ENCODE data around the gene UQCC3.
"Not testable (repeated sequence)": the region's sequence is repeated elsewhere in the genome, so short reads cannot be mapped to it uniquely, and the experiment has no call there.

Gene UQCC3, protein sequence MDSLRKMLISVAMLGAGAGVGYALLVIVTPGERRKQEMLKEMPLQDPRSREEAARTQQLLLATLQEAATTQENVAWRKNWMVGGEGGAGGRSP

DNA sequence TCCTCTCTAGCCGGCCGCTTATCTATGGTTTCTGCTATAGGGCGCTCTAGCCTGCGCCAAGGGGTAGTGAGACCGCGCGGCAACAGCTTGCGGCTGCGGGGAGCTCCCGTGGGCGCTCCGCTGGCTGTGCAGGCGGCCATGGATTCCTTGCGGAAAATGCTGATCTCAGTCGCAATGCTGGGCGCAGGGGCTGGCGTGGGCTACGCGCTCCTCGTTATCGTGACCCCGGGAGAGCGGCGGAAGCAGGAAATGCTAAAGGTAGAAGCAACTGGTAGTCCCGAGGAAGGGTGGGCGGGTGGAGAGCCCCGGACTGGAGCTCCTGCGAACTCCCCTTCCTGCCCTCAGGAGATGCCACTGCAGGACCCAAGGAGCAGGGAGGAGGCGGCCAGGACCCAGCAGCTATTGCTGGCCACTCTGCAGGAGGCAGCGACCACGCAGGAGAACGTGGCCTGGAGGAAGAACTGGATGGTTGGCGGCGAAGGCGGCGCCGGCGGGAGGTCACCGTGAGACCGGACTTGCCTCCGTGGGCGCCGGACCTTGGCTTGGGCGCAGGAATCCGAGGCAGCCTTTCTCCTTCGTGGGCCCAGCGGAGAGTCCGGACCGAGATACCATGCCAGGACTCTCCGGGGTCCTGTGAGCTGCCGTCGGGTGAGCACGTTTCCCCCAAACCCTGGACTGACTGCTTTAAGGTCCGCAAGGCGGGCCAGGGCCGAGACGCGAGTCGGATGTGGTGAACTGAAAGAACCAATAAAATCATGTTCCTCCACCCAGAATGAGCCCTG, at the start of gene UQCC3, which contains the start of gene LBHD1:
Gene UQCC3 (plus strand): TSS at position 66 of the 782 bp plus-strand sequence. CDS start 73 bp downstream, at position 139.
Gene LBHD1 (minus strand): TSS at position 660 of the 782 bp plus-strand sequence. CDS start 2,236 bp downstream, outside the sequence.
- in situ Hi-C loops (cut with MboI; ENCODE audit: low sequenced_read_pairs): no loop called here

DNA sequence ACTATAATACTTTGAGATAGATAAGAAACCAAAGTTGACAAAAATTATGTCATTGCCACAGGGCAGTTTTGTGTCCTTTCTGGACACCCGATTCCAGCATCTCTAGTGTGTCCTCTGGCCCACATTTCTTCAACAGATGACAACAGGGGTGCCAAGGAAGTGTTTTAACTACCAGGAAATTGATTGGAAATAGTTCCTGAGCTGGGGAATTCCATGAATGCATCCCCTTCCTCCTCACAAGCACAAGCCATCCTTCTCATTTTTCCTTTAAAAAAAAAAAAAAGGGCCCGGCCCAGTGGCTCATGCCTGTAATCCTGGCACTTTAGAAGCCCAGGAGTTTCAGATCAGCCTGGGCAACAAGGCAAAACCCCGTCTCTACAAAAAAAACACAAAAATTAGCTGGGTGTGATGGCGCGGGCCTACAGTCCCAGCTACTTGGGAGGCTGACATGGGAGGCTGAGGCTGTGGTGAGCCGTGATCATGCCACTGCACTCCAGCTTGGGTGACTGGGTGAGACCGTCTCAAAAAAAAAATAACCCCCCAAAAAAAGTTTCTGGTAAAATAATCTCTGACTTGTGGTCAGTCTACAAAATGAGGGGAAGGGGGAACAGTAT, 48.9 kb upstream of the UQCC3 start:
- in situ Hi-C loops (cut with MboI; ENCODE audit: low sequenced_read_pairs): no loop called here

DNA sequence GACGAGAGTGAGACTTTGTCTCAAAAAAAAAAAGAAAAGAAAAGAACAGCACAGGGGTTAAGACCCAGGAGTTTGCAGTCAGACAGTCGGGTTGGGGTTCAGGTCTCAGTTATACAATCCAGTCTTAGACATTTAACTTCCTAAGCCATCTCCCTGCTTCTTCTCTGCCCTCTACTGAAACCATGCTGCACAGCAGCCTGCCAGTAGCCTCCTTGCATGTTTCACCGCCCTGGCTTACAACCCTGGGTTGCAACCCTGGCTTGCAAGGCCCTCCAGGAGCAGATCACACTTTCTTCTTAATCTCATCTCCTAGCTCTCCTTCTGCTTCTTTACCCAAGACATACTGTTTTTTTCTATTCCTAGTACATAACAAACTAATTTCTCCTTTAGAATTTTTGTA, 43.8 kb upstream of the UQCC3 start:
- in situ Hi-C loops (cut with MboI; ENCODE audit: low sequenced_read_pairs): no loop called here

DNA sequence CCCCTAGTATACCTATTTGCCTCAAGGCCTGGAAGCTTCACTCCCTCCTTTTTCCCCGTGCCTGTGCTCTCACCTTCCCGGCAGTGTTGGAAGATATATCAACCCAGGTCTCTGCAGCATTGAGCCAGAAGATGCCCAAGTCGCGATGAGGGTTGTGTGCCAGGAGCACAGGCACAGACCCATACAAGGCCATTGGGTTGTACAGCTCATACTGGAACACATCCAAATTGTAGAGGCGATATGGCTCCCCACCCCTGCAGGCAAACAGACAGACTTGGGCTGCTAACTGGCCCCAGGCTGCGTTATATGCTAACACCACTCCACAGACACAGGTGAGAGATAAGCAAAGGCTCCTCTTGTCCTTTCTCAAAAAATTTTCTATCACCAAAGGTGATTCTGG, 39.0 kb upstream of the UQCC3 start:
- in situ Hi-C loops (cut with MboI; ENCODE audit: low sequenced_read_pairs): no loop called here

DNA sequence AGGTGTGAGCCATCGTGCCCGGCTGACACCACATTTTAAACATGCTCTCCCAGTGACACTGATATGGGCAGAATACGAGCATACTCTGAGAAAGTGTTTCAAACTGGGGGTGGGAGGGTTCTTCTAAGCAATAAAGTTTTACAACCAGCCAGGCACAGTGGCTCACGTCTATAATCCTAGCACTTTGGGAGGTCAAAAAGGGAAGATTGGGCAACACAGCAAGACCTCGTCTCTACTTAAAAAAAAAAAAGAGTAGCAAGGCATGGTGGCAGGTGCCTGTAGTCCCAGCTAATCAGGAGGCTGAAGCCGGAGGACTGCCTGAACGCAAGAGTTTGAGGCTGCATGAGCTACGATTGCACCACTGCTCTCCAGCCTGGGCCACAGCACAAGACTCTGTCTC, 27.3 kb upstream of the UQCC3 start:
- in situ Hi-C loops (cut with MboI; ENCODE audit: low sequenced_read_pairs): no loop called here

DNA sequence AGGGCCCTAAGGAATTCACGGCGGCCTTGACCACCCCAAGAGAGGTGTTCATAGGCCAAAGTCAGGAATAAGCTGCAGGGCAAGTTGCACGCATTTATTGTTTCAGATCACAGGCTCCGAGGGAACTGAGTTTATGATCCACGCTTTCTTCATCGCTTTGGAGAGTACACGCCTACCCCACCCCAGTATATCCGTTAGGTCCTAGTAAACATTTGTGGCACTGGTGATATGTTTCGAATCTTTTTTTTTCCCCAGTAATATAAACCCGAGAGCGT, 25.9 kb upstream of the UQCC3 start:
- in situ Hi-C loops (cut with MboI; ENCODE audit: low sequenced_read_pairs): no loop called here

DNA sequence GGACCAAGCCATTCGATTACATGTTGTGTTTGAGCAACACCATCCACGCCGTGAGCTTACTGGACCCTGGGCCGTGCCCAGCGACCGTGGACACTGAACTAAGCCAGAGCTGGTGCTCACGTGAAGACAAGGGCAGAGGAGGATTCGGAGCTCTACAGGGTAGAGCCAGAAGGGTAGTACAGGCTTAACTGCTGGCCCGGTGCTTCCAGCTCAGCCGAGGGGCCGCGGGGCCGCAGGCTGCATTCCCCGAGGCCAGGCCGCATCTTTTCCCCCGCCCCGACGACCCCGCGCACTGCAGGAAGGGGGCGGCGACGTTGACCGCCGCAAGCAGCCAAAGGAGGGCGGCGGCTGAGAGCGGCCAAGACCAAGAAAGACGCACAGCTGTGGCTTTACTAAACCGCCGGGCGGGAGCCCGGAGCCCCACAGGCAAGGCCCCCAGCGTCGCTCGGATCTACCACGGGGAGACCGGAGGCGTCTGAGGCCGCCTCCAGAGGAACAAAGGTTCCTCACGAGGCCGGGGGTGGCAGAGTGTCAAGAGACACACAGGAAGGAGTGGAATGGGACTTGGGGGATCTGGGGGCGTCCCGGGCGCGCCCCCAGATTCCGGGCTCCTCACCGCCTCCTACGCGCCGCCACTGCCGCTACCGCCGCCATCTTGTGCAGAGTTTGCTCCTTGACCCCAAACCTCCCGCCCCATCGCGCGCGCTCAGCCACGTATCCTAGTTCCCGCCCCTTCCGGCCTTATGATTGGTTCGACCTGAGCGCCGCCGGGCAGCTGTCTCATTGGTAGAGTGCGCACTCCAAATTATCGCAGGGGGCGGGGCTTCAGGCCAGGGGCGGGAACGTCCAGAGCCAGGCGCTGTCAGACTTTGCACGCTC, 25.3 kb upstream of the UQCC3 start, which contains the start of gene GANAB:
Gene GANAB (minus strand): TSS at position 668 of the 879 bp plus-strand sequence. CDS start 14 bp downstream, at position 654.
- in situ Hi-C loops (cut with MboI; ENCODE audit: low sequenced_read_pairs): no loop called here

DNA sequence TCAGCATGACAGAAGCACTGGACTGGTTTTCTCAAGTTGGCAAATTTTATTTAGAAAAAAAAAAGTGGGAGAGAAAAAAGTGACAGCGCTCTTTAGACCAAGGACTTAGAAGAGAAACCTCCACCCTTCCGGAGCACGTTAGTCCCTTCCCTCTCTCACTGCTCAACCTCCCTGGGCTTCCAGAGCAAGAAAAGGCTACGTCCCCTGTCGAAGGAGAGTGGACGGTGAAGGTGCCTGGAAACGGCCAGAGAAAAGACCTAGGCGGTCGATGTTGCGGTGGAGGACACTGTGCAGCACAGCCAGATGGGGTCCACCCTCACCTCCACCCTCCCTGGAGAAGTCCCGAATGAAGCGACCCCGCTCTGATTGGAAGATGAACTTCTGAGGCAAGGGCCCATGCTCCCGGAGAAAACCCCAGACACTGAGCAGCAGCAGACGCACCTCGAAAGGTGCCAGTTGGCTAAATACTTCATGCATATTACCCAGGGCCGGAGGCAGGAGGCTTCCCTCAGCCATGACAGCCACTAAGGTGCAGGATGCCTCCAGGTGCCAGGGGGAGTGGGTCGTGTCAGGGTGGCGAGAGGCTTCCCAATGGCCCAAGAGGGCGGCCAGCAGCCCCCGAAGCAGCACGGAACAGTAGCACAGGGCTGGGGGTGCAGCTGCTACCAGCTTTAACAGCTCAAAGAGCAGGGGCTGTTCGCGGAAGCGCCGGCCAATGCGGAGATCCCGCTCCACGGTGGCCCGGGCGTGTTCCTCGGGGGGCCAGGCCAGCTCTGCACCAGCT, 24.5 kb upstream of the UQCC3 start:
- in situ Hi-C loops (cut with MboI; ENCODE audit: low sequenced_read_pairs): no loop called here

DNA sequence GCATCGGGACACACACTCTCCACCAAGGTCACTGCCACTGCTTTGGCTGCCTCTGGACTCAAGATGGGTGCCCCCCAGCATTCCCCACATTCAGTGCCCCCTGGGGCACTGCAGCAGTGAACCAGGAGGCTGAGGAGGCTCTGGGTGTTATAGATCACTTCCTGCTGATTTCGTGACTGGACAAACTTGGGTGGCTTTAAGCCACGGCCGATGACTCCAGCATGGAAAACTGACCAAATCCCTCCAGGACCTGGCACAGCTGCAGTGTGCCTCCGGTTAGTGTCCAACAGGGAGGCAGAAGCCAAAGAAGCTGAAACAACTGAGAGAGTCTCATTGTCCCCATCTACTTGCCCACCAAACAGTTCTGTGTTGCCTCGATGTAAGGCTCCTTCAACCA, 23.9 kb upstream of the UQCC3 start:
- in situ Hi-C loops (cut with MboI; ENCODE audit: low sequenced_read_pairs): no loop called here

DNA sequence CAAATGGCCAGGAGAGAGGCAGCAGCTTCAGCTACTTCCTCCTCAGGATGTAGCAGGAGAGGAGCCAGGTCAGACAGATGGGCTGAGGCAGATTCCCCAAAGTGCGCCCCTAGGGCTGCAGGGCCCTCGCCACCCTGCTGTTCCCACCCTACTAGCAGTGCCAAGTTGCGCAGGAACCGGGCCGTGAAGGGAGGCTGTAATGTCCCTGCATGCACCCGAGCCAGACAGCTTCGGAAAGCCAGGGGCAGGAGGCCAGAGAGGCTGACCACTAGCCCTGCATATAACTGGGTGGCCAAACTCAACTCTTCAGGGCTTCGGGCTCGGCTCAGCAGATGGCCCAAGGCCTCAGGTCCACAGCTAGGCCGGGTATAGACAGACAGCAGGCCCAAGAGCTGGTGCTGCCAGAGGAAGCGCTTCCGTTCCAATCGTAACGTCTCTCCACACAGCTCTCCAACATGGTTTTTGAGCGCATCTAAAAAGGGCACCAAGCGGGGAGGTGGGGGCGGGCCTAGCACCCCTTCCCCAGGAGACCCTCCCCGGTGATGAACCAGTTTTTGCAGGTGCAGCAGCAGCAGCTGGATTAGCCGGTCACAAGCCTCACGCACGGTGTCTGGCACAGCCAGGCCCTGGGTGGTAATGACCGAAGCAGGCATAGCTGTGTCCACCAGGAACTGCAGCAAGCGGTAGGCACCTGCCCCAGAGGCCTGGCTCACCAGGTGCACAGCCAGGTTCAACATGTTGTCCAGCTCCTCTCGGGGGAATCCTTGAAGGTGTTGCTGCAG, 23.1 kb upstream of the UQCC3 start:
- in situ Hi-C loops (cut with MboI; ENCODE audit: low sequenced_read_pairs): no loop called here

DNA sequence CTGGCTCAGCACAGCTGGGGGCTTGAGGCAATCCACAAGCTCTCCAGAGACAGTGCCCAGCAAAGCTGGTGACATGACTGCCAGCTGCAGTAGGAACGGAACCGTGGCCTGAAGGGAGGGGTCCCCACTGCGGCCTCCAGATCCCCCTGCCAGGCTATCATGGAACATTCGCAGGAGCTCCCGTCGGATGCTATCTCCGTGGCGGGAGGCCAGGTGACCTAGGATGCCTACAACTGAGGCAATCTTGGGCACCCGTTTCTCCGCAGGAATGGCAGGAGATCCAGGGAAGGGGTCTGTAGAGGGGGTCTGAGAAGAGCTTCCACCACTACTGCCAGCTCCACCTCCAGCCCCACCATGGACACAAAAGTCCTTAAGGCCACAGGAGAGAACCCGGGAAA, 22.5 kb upstream of the UQCC3 start:
- in situ Hi-C loops (cut with MboI; ENCODE audit: low sequenced_read_pairs): no loop called here

DNA sequence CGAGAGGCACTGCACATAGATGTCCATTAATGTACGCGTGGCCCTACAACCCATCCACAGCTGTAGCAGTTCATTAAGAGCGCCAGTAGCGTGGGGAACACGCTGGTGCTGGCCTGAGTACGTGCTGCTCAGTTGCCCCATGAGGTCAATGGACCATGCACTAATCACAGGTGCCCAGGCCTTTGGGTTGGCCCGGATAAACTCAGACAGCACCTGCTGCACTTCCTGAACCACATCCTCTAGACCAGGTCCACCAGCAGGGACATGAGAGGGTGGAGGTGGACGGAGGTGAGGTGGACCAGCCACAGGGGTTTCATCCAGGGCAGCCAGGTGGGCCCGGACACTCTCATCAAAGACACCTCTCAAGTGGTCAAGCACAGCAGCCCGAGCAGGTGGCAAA, 22.0 kb upstream of the UQCC3 start:
- in situ Hi-C loops (cut with MboI; ENCODE audit: low sequenced_read_pairs): no loop called here

DNA sequence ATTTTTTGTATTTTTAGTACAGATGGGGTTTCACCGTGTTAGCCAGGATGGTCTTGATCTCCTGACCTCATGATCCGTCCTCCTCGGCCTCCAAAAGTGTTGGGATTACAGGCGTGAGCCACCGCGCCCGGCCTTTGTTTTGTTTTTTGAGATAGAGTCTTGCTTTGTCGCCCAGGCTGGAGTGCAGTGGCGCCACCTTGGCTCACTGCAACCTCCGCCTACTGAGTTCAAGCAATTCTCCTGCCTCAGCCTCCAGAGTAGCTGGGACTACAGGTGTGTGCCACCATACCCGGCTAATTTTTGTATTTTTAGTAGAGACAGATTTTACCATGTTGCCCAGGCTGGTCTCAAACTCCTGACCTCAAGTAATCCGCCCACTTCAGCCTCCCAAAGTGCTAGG, 21.2 kb upstream of the UQCC3 start:
- in situ Hi-C loops (cut with MboI; ENCODE audit: low sequenced_read_pairs): not testable (repeated sequence)

DNA sequence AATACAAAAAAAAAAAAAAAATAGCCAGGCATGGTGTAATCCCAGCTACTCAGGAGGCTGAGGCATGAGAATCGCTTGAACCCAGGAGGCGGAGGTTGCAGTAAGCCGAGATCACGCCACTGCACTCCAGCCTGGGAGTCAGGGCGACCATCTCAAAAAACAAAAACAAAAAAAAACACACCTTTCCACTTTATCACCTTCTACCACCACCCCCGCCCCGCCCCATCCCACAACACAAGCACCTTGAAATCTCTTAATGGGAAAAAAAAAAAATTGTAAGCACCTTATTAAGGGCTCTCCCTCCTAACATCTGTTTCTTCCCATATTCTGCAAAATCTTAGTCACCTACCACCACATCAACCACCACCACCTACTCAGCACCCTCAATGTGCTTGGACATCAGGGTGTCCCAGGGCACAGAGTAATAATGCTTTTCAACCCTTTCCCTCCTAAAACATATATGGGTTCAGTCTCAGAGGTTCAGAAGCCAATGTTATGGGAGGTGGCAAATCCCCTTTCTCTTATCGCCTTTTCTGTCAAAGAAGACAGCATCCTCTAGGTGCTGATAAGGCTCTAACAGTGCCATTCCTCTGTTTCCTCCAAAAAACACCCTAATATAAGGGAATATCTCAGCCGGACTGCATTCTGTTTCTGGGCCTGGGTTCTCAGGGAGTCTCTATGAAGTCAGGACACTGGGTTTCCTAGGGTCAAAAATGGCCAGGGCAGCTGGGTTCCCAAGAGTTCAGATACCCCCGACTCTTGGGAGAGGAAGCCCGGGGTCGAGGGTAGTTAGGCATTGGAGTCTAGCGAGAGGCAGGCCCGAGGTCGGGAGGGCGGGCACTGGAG, 19.1 kb upstream of the UQCC3 start:
- in situ Hi-C loops (cut with MboI; ENCODE audit: low sequenced_read_pairs): no loop called here

DNA sequence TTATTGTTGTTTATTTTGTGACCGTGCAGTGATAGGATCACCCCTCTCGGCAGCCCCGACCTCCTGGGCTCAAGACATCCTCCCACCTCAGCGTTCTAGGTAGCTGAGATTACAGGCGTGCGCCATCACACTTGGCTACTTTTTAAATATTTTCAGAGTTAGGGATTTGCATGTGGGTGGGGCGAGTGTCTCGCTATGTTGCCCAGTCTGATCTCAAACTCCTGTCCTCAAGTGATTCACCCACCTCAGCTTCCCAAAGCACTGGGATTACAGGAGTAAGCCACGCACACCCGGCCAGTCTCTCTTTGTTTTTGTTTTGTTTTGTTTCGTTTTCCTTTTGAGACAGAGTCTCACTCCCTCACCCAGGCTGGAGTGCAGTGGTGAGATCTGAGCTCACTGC, 17.2 kb upstream of the UQCC3 start:
- in situ Hi-C loops (cut with MboI; ENCODE audit: low sequenced_read_pairs): no loop called here

DNA sequence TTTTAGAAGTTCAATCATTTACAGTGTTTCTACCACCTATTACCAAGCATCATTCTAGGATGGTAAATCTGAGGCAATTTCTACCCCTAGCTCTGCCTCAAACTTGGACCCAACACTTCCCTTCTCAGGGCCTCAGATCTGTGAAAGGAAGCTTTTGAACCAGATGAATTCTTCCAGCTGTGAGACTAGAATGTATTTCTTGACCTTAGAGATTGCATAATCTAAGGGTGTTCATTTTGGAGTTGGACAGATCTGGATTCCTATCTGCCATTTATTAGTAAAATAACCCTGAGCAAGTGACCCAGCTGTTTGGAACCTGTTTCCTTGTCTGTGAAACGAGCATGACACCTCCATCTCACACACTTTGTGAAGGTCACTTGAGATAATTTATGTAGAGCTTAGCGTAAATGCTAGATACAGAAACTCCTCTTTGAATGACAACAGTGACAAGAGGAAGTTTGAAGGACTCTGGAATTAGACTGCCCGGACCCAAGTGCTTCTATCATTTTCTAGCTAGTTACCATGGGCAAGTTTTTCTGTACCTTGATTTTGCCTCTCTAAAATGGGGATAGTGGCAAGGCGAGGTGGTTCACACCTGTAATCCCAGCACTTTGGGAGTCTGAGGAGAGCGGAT, 14.6 kb upstream of the UQCC3 start:
- in situ Hi-C loops (cut with MboI; ENCODE audit: low sequenced_read_pairs): no loop called here

DNA sequence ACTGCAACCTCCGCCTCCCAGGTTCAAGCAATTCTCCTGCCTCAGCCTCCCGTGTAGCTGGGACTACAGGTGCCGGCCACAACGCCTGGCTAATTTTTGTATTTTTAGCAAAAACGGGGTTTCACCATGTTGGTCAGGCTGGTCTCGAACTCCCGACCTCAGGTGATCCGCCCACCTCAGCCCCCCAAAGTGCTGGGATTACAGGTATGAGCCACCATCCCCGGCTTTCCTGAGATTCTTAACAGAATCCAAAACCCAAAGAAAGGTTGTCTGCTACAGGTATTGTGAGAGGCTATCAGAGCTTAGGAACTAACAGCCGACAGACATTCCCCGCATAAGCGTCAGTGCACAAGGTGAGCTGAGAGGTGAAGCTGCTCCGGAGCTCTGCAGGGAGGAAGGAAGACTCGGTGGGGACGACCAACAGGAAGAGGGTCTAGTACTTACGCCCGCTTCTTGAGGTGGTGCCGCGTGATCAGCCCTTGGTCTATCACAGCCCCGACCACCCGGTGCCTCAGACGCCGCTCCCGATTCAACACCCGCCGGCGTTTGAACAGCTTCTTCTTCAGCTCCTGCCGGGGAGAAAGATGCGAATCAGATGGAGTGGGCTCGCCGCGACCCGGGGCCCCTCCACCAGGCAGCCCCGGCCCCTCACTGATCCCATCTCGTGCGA, 6.9 kb upstream of the UQCC3 start:
- in situ Hi-C loops (cut with MboI; ENCODE audit: low sequenced_read_pairs): no loop called here

DNA sequence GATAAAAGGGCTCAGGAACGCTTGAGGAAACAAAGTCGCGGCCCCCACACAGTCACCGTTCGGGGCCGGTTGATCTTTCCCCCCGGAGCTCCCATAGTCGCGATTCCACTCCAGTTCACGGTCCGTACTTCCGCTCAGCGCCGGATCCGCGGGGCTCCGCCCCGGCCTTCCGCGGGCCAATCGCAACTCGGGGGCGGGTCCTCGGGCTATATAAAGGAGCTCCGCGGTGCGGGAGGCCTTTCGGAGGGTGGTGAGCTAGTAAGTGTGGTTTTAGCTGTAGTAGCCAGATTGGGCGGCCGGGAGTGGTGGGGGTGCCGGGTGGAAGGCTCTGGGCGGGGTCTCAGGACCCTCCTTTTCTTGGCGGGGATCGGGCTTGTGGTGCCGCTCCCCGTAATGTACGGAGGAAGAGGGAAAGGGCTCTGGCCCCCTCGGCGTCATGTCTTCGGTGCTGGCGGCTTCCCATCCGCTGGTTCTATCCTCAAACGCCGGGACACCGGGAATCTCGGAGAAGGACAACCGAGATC, 6.3 kb upstream of the UQCC3 start, which contains the start of the genes C11orf98 and CSKMT:
Gene C11orf98 (minus strand): TSS at position 136 of the 524 bp plus-strand sequence. CDS start 41 bp downstream, at position 95.
Gene CSKMT (plus strand): TSS at position 238 of the 524 bp plus-strand sequence. CDS start 568 bp downstream, outside the sequence.
- in situ Hi-C loops (cut with MboI; ENCODE audit: low sequenced_read_pairs): no loop called here
